Activated CD4-positive, alpha-beta T cell treated with anti-CD3 and anti-CD28 coated beads, Interleukin-2, amount 50 U/mL, for 48 hours (primary cell): ENCODE data around the gene HMG20B.
A peak's percentile ranks its signal among the peaks of the same experiment; 100 is the strongest.

Experiments used
- DNase-seq, 2 experiments: peaks; one replicate each; pipeline ENCODE4 v3.0.0-alpha.2; 2020

The HMG20B gene

GRCh38 chr19:3585301-3586126, 12.8 kb downstream of the HMG20B start, which contains the start of gene GIPC3:
Gene GIPC3 (plus strand): TSS chr19:3585478. CDS start chr19:3585598, 120 bp downstream.
- no peak for DNase-seq

GRCh38 chr19:3586127-3586626, 13.4 kb downstream of the HMG20B start:
- DNase-seq: peak; percentile 46 to 49

DNA sequence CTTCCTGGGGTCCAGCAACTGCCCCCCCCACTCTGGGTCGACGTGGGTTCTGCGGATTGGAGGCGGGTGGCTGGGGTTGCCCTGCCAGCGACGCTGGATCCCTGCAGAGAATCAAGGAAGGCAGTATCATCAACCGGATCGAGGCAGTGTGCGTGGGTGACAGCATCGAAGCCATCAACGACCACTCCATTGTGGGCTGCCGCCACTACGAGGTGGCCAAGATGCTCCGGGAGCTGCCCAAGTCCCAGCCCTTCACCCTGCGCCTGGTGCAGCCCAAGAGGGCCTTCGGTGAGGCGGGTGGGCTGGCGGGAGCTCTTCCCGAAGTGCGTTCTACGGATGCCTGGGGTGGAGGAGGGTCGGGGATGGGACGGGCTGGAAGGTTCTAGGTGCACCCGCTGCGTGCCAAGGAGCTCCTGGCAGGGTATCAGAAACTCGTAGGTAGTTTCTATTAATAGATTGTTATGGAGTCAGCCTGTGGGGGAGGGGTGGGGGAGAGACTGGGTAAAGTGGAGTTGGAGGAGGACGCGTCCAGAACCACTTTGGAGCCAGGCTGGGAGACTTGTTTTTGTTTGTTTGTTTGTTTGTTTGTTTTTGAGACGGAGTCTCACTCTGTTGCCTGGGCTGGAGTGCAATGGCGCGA, 14.1 kb downstream of the HMG20B start:
- no peak for DNase-seq

DNA sequence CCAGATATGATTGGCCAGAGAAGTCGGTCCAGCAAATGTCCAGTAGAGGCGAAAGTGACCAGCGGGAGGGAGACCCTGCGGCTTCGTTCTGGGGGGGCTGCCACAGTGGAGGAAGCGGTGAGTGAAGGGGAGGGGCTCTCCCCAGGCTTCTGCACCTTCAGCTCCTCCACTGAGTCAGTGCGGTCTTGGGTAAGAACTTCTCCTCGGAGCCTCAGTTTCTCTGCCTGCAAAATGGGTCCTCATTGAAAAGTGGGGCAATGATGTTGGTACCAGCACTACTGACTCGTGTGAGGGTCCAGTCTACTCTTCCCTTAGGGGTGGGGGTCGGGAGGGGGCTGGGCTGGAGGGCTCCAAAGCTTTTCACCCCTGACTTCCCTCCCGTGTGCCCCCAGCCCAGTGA, 16.7 kb downstream of the HMG20B start:
- no peak for DNase-seq

GRCh38 chr19:3589949-3590348, 17.2 kb downstream of the HMG20B start:
- DNase-seq: no peak

- DNase-seq: no peak
These were observed 18.4 kb downstream of the HMG20B start for GRCh38 chr19:3590991-3591659.

DNA sequence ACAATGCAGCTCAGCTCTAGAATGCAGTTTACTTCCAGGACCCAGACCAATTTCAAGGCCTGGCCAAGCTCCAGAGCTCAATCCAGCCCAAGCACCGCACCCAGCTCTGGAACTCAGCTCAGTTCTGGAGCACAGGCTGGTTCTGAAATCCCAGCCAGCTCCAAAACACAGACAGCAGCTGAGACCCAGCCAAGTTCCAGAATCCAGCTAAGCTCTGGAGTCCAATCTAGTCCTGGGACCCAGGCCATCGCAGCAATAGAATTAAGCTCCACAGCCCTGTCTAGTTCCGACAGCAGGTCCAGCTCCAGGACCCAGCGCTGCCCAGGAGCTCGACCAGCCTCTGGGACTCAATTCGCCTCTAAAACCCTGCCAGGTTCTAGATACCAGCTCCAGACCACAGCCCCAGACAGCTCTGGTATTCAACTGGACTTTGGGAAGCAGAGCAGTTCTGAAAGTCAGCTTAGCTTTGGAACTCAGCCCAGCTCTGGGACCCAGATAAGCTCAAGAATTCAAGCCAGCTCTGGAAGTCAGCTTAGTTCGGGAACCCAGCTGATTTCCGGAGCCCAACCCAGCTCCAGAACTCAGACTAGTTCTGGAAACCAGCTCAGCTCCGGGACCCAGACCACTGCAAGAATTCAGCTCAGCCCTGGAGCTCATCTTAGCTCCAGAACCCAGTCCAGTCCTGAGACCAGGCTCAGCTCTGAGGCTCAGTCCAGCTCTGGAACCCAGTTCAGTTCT, 19.3 kb downstream of the HMG20B start:
- no peak for DNase-seq

DNA sequence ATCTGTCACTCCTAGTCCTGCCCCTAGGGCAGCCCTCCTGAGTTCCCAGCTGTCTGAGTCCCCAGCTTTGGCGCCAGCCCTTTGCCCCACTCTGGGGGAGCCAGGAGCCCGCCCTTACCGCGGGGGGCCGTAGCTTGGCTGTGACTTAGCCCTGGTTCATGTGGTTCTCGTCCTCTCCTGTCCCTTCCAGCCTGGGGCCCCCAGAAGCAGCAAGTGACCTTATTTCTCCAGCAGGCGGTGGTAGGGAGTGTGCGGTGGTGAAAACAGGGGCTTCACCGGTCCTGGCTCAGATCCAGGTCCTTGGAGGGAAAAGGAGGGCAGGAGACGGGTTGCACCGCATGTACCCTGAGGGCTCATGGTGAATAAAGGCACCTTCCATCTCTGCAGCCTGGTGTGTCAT, 20.4 kb downstream of the HMG20B start:
- DNase-seq: no peak

DNA sequence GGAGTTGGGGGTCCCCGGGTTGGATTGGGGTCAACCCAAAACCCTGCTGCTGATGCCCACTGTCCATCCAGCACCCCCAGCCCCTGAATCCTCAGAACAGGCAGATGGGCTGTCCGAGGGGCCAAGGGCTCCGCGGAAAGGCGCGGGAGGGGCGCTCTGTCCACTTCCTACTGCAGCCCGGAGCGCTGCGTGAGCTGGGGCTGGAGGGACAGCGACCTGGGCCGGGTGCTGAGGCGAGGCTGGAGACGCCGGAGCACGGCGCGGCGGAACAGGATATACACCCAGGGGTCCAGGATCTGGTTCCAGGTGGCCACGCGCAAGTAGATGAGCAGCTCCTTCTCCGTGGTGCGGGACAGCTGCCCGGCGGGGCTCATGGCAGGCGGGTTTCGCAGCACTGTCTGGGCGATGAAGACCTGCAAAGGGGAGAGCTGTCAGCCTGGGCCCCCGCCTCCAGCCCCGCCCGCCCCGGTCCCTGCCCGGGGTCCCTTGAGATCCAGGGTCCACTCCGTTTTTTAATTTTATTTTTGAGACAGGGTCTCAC, 22.8 kb downstream of the HMG20B start:
- DNase-seq: no peak

DNA sequence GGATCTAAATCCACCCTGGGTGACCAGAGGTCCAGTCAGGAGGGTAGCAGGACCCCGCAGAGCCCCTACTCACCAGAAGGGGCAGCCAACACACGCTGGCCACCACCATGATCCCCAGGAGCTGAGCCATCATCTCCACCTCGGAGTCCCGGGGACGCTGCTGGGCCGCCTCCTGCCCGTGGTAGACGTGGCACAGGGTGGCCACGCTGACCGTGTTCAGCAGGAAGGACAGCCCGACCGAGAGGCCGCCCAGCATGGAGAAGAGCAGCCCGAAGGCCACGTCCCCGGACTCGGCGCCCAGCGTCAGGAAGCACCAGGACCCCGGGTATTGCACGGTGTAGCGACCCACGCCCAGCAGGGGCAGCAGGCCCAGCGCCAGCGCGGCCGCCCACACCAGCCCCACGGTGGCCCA, 27.0 kb downstream of the HMG20B start:
- DNase-seq: no peak

DNA sequence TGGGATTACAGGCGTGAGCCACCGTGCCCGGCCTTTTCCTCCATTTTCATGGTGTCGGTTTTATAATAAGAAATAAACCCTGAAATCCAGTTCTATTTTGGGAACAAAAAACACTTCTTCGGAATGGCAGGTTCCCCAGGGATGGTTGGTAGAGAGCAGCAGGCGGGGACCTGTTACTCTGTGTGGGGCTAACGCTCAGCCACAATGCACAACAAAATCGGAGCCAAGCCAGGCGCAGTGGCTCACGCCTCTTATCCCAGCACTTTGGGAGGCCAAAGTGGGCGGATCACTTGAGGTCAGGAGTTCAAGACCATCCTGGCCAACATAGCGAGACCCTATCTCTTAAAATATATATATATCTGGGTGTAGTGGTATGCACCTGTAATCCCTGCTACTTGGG, 28.3 kb downstream of the HMG20B start:
- no peak for DNase-seq

- no peak for DNase-seq
These were observed 30.5 kb downstream of the HMG20B start for GRCh38 chr19:3603121-3603811.

DNA sequence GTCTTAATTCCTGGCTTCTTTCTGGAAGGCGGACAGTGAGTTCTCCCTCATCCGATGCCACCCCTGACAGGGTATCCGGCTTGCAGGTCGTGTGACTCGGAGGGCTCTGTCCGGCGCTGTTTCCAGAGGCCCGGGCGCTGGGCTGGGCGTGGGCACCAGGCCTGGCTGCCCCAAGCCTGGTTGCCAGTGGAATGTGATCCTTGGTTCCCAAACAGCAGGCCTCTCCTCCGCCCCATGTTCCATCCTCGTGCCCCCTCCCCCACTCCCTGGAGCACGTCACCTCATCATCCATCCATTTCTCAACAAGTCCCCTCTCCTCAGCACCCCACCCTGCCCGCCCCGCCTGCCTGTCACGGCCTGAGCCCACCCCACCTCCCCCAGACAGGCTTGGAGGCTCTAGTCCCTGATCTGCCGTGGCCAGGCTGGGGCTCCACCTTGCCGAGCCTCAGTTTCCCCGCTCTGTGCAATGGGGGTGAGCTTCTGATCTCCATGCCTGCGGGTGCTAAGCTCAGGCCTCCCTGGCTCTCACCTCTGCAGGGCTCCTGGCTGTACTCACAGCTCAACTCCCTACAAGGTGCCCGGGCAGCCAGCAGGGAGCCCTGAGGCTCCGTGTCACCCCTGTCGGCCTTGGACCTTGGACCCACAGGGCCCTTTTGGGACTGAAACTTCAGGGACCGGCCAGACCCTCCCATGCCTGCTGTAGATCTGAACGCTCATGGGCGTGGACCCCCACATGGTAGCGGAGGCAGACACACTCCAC, 31.7 kb downstream of the HMG20B start:
- DNase-seq: no peak

DNA sequence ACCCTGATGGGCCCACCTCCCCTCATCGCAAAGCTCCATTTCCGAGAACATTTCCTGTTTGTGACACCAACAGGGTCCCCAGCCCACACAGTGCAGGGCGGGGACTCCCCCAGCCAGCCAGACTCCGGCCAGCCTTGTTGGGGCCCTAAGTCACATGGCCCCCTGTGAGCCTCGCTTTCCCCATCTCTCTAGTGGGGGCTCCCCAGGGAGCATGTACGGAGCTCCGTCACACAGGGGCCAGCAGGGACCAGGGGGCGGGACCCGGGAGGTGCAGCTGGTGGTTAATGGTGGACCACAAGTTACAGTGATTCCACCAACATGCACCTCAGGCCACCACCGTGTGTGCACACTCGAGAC, 32.2 kb downstream of the HMG20B start:
- peak in 1 of 2 experiments; percentile 20 for DNase-seq

- no peak for DNase-seq
These were observed 32.6 kb downstream of the HMG20B start for GRCh38 chr19:3605361-3605760.

GRCh38 chr19:3605770-3606169, 33.0 kb downstream of the HMG20B start:
- DNase-seq: no peak

- peak in 1 of 2 experiments; percentile 29 for DNase-seq
These were observed 33.5 kb downstream of the HMG20B start for GRCh38 chr19:3606174-3606689.

- DNase-seq: peak; percentile 72 to 75
These were observed 34.0 kb downstream of the HMG20B start, which contains the start of gene TBXA2R for GRCh38 chr19:3606690-3607289. Gene TBXA2R (minus strand): TSS chr19:3606875. CDS start chr19:3600634, 6,241 bp downstream.

DNA sequence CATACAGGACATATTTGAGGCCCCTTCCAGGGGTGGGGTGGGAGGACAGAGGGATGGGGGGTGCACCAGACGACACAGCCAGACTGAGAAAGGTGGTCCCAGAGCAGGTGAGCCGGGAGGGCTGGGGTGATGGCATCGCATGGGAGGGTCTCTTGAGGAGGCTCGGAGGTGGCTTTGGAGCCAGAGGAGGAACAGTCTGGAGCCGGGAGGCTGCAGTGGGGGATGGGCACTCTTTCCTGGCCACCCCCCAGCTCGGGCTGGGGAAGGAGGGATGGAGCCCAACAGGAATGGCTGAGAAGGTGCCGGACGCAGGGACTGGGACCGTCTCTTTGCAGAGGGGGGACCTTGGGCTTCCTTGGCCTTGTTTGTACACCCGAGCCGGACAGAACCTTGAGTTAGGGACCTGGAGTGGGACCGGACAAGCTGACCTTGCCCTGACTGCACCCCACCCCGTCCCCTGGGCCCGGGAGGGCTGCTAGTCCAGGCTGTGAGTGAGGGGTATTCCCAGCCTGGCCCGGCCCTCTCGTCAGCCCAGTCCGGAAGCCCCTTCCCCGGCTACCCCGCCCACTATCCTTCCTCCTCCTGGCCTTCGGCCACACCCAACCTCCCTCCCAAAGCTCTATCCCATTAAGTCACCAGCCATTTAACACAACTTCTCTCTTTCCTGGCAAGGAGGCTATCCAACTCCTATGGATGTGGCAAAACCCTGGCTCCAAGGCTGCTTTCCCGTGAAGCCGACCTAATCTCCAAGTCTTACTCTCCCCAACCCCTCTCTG, 34.7 kb downstream of the HMG20B start:
- no peak for DNase-seq
